NT2/D1 (cell line): ENCODE results near the gene GNPDA1.

ENCODE experiments used
- SUZ12 ChIP-seq: IDR thresholded peaks from 2 replicates; pipeline ENCODE4 v1.6.1; 2011; ENCODE audit not compliant: insufficient read length, insufficient read depth; ENCODE audit errors: extremely low read depth
- YY1 ChIP-seq: IDR thresholded peaks from 2 replicates; pipeline ENCODE4 v1.6.1; 2011; ENCODE audit not compliant: insufficient read length, insufficient read depth

DNA sequence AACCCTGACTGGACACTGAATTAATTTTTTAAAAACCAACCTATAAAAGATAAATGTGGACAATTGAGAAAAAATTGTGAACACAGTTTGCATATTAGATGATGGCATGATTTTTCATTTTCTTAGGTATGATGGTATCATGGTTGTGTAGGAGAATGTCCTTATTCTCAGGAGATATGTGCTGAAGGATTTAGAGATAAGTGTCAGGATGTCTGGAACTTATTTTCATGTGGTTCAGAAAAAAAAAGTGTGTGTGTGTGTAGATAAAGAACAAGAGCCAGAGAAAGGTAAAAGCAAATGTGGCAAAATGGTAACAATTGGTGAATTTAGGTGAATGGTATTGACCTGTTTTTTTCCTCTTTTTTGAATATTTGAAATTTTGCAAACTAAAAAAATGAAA, 4.0 kb downstream of the GNPDA1 start:
- TF ChIP-seq SUZ12 = no peak
- TF ChIP-seq YY1 = no peak
